H4 (cell line): ENCODE measurements around the gene METTL24. TPM values are rescaled to one million over a fixed set of nuclear protein-coding genes. Genes with fewer than 3 reads are reported as not detected.
"Not testable (repeated sequence)": the region's sequence is repeated elsewhere in the genome, so short reads cannot be mapped to it uniquely, and the experiment has no call there.

Experiments used
- DNase-seq: peaks from one replicate; pipeline ENCODE4 v3.0.0-alpha.2; 2015; ENCODE audit warnings: low spot score
- total RNA-seq: library from RNA; depleted of rRNA; stranded (reverse); fragments of >200 nt; shearing (Covaris generic); gene quantifications from 2 replicates; pipeline ENCODE4 v1.2.3, GENCODE V29; 2014

Gene METTL24
- total RNA-seq, 1 experiment from 2014 or later = 0.25 TPM

- DNase-seq = no peak
These were observed 42.8 kb downstream of the METTL24 start for GRCh38 chr6:110315207-110315868.

DNA sequence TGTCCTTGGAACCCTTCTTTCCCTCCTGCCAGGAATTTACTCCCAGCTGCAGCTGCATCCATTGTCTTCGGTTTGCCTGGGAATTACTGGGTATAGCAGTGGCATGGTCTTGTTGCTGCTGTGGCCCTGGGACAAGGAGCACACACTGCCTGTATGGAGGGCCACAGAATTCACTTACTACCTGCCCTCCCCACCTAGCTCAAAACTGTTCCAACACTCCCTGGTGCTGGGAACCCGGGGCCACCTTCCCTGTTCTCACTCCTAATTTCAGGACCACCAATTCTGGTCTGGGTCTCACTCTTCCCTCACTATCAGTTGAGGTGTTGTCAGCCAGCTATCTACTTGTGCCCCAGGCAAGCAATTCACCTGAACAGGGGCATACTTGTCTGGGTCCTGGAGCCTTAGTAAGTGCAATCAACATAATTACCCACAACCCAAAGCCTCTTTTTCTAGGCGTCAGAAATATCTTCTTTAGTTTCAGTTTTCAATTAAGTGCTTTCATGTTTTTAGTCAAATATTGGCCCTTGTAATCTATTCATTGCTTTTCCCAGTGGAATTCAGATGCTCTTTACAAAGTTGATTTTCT, 47.2 kb downstream of the METTL24 start:
- DNase-seq = no peak

GRCh38 chr6:110309432-110309831, 48.7 kb downstream of the METTL24 start:
- DNase-seq = not testable (repeated sequence)

DNA sequence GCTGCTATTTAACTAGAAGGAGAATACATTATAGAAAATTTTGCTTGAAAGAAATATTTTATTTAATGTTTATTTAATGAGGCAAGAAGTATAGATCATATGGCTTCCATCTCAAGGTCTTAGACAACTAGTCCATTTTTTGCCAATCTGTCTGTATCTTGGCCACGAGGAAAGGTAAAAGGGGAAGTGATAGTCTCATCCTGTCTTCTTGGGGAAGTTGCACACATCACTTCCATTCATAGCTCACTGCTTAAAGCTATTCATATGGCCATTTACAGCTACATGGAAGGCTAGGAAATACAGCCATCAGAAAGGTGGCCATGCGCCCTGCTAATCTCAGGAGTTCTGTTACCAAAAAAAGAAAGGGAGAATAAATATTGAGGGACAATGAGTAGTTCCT, 50.8 kb downstream of the METTL24 start:
- no peak for DNase-seq

GRCh38 chr6:110305832-110306231, 52.3 kb downstream of the METTL24 start:
- DNase-seq = not testable (repeated sequence)

DNA sequence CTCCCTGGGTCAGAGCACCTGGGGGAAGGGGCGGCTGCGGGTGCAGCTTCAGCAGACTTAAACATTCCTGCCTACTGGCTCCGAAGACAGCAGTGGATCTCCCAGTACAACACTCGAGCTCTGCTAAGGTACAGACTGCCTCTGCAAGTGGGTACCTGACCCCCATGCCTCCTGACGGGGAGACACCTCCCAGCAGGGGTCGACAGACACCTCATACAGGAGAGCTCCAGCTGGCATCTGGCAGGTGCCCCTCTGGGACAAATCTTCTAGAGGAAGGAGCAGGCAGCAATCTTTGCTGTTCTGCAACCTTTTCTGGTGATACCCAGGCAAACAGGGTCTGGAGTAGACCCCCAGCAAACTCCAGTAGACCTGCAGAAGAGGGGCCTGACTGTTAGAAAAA, 54.5 kb downstream of the METTL24 start:
- DNase-seq = not testable (repeated sequence)

DNA sequence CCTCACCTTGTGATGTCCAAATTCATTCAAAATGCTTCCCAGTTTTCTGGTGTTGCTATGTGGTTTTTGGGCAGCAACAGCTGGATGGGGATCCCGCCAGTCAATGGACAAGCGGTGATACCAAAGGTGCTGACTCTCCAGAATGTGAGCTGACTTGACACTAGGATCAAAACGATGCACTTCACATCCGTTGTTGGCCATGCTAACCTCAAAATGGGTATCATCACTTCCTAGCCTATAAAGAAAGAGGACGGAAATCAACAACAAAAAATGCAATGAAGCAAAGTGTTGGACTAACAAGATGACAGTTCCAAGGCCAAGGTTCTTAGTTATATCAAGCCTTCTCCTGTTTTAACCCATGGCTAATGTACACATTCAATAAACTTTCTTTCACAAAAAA, 59.2 kb downstream of the METTL24 start:
- no peak for DNase-seq

DNA sequence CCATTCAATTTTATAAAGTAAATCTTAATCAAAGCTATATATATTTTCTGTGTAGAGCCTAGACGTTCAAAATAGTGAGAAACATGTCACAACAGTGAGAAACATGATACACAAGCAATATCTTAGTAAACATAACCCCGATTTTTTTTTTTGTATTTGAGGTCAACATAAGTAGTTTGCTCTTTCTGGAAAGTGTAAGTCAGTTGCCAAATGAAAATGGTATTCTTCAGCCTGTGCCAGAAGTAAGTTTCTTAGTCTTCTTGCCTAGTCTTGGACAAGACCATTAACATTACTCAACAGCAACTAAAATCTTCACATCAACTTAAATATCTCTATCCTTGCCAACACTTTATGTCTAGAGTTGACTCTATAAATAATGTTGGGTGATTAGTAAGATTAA, 59.7 kb downstream of the METTL24 start:
- no peak for DNase-seq

DNA sequence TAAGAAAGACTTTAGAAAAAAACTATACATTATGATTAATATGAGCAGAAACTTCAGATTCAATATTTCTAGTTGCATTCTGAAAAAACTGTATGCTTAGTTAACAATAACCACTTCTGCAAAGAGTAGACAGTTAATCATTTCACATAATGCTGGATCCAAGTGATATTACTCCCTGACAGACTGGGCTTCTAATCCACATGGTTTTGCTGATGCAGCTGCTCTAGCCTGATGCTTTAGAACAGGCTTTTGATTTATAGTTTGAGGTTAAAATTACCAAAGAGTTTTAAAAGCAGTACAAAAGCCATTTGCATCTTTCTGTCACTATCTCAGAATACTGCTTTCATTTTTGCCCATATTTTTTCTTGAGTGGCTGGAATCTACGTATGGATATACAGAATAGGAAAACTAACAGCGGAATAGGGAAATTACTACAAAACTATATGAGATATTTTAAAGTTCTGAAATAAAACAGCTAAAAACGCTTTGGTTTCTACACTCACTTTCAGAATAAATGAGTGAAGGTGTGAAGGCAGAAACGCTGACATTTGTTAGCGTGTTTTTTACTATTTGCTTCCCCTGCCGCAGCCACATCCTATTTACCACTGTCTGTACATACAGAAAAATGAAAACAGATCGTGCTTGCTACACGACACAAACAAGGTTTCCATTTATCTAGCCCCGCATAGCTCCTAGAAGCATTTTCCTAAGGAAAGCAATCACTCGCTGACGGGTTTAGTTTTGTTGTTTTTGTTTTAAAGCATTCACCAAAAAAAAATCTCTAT, 61.7 kb downstream of the METTL24 start:
- DNase-seq = no peak

GRCh38 chr6:110295451-110296165, 62.5 kb downstream of the METTL24 start:
- DNase-seq = no peak

- no peak for DNase-seq
These were observed 70.4 kb downstream of the METTL24 start for GRCh38 chr6:110287462-110288341.

DNA sequence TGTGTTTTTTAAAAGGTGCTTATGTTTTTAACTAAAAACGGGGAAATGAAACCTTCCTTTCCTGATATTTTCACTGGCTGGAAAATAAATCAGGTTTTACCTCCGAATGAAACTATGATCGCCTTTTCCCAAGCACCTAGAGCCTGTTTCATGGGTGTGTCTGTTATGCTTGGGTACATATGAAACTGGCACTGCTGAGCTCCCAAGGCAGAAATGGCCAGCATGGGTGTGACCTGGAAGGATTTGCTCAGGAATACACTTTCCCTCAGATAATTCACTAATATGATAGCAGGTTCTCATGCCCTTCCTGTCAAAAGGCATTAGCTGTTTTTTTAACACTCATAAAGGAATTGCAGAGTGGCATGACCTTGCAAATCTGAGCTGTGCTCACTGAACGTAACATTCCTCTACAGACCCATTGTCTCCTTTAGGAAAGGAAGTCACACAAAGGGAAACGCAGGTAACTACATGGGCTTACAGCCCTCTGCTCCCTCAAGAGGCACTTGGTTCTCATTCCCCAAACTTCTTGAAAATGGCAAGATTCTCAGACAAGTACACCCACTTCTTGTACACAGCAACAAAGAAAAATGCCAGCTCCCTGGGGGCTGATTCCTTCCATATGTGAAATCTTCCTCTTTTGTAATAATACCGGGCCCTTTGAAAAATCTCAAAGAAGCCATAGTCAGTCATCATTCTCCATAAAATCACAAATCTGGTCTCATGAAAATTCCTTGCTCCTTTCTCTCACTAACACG, 72.7 kb downstream of the METTL24 start:
- no peak for DNase-seq

DNA sequence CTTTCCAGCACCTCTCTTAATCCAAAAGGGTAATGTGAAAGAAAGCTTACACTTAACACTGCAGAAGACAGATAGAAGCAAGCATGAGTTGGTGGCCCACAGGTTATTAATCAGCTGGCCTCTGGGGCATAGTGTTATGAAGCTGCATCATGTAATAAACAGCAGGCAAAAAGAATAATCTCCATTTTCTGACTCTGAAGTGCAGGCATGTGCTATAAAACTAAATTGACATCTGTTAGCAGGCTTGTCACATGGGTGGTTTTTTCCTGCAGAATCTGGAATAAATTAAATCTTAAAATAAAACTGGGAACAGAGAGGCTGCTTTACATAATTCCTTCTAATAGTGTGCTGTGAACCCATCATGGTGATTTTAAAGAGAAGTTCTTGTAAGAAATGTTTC, 73.3 kb downstream of the METTL24 start:
- DNase-seq = no peak

- DNase-seq = no peak
These were observed 74.5 kb downstream of the METTL24 start for GRCh38 chr6:110283657-110284056.

DNA sequence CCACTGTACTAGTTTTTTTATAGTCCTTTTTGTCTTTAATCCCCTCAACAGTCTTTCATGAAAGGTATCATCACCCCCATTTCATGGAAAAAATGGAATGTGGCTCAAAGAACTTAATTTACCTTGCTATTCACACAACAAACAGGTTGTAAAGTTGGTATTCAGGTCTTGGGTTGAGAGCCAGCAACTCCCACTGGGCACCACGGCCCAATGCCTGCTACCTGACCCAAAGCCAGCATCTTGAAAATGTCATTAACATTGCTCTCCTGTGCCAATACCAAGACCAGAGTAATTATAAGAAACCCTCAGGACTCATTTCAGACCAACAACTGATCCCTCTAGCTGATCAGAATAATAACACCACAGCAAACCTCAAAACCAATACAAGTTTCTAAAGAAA, 75.7 kb downstream of the METTL24 start:
- no peak for DNase-seq

DNA sequence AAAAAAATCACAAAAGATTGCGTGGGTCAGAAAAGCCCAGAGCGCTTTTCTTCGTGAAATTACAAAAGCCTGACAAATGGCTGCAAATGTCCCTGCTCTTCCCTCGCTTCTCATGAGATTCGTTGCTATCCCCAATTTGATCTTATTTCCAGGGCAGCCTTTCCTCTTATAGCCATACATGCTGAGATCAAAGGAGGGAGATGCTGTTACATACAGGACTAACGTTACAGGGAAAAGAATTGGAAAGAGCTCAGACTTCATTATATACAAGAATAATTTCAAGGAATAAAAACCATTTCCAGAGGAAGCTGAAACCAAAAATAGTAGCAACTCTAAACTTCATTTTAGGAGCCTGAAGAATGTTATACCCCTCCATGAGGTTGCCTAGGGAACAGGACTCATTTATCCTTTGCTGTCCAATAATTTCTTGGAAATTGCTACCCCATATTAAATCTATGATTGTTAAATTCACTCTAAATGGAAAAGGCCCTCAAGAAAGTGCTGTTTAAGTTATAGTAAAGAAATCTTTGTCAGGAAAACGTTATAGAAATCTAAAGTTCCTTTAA, 81.0 kb downstream of the METTL24 start:
- DNase-seq = no peak

GRCh38 chr6:110272781-110273180, 85.4 kb downstream of the METTL24 start:
- DNase-seq = peak; percentile 4

GRCh38 chr6:110271732-110272022, 86.5 kb downstream of the METTL24 start:
- no peak for DNase-seq

GRCh38 chr6:110270165-110270564, 88.0 kb downstream of the METTL24 start:
- no peak for DNase-seq

DNA sequence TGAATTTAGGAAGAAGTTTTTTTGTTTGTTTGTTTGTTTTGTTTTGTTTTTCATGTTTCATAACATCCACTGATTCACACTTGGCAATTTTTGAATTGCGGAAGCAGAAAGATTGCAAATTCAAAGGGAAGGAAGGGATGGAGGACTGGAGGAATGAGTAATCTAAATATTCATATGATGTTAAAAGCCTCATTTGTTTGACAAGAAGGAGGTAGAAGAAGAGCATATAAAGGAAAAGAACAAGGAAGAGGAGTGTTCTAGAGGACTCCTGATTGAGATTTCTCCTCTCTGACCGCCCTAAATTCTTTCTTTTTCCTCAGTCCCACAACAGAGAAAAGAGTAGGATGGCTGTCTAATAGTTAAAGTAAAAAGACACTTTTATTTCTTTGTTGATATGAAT, 88.5 kb downstream of the METTL24 start:
- no peak for DNase-seq

DNA sequence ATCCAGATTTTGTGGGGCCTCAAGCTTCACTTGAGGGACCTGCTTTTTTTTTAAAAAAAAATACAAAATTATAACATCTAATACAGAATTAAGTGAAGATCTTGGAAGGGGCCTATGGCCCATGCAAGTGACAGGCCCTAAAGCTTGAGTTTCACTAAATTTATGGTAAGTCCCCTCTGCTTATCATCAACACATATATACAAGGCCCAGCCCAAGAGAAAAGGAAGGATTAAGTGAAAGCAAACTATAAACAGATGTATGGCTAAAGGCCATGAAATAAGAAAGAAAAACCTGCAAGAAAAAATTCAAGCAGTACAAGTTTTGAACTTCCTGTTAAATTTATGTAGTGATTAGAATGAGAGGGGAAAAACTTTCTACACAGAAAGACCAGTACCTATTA, 91.2 kb downstream of the METTL24 start:
- DNase-seq = no peak
